ENCODE results near the gene CADM2. TPM values are rescaled to one million over a fixed set of nuclear protein-coding genes. Genes with fewer than 3 reads are reported as not detected.
"Not testable (repeated sequence)": the region's sequence is repeated elsewhere in the genome, so short reads cannot be mapped to it uniquely, and the experiment has no call there.

CADM2 gene
- total RNA-seq: under 1 TPM; 0.55 to 0.96 TPM
- polyA plus RNA-seq: under 1 TPM in 1 of 3 donors, not detected in 2; 0.12 TPM
- 0 to 0.81 (median 0.09) reads per million in 6 experiments for total RNA-seq

GRCh38 chr3:84958495-84959469, at the start of gene CADM2:
CADM2 (plus strand) TSS chr3:84958989.
- H3K36me3 Mint-ChIP-seq: peaks cover 0 to 12% (median 4%) of the 10 kb centered on the region in 3 donors
- POLR2A ChIA-PET: no interaction called here
- DNase-seq (peak; percentile 27 to 79 (median 58)), ATAC-seq (peak; percentile 90 to 91)
- H3K4me1 Mint-ChIP-seq: peaks cover 14 to 29% (median 25%) of the 10 kb centered on the region in 4 donors
- peaks cover 26 to 50% (median 42%) of the 10 kb centered on the region in 5 donors for H3K27me3 Mint-ChIP-seq
- peak within 1 kb of the TSS in 4 of 10 donors; percentile 29 to 73 (median 56) for H3K27ac Mint-ChIP-seq
- peak within 1 kb of the TSS; percentile 68 to 88 (median 76) for H3K4me3 Mint-ChIP-seq
- peaks cover 0 to 12% (median 2%) of the 10 kb centered on the region in 9 donors for H3K9me3 Mint-ChIP-seq

GRCh38 chr3:84918592-84918991, 40.2 kb upstream of the CADM2 start:
- POLR2A ChIA-PET, H3K4me1 Mint-ChIP-seq, H3K27ac Mint-ChIP-seq, DNase-seq, H3K27me3 Mint-ChIP-seq, H3K4me3 Mint-ChIP-seq, ATAC-seq, H3K36me3 Mint-ChIP-seq: not testable (repeated sequence)
- H3K9me3 Mint-ChIP-seq: peaks cover 6 to 27% (median 13%) of the 10 kb centered on the region in 9 donors

GRCh38 chr3:84922682-84923081, 36.1 kb upstream of the CADM2 start:
- Mint-ChIP-seq H3K27me3 (no peaks in the 10 kb centered on the region), H3K27ac (no peak overlapping the region), H3K4me1 (no peaks in the 10 kb centered on the region), H3K9me3 (peaks cover 3 to 26% (median 11%) of the 10 kb centered on the region in 9 donors), H3K36me3 (peaks cover 0 to 4% (median 1%) of the 10 kb centered on the region in 3 donors), H3K4me3 (no peak overlapping the region)
- POLR2A ChIA-PET: no interaction called here
- ATAC-seq (no peak), DNase-seq (no peak)

- no peak for ATAC-seq
- Mint-ChIP-seq H3K4me1 (no peaks in the 10 kb centered on the region), H3K36me3 (no peaks in the 10 kb centered on the region), H3K27me3 (no peaks in the 10 kb centered on the region), H3K27ac (no peak overlapping the region), H3K9me3 (peaks cover 0 to 30% (median 6%) of the 10 kb centered on the region in 9 donors), H3K4me3 (no peak overlapping the region)
- no peak for DNase-seq
- POLR2A ChIA-PET: no interaction called here
These were observed 33.2 kb upstream of the CADM2 start for GRCh38 chr3:84925571-84925970.

- no peaks in the 10 kb centered on the region for H3K4me1 Mint-ChIP-seq
- no peaks in the 10 kb centered on the region for H3K36me3 Mint-ChIP-seq
- POLR2A ChIA-PET: no interaction called here
- no peak overlapping the region for H3K27ac Mint-ChIP-seq
- H3K27me3 Mint-ChIP-seq: no peaks in the 10 kb centered on the region
- H3K4me3 Mint-ChIP-seq: no peak overlapping the region
- DNase-seq: no peak
- H3K9me3 Mint-ChIP-seq: peaks cover 0 to 14% (median 4%) of the 10 kb centered on the region in 9 donors
- no peak for ATAC-seq
These were observed 15.4 kb upstream of the CADM2 start for GRCh38 chr3:84943379-84943778.

- DNase-seq (no peak), ATAC-seq (no peak)
- Mint-ChIP-seq H3K4me1 (no peaks in the 10 kb centered on the region), H3K4me3 (no peak overlapping the region), H3K36me3 (peaks cover 0 to 4% (median 0%) of the 10 kb centered on the region in 3 donors), H3K27ac (no peak overlapping the region), H3K27me3 (peaks cover 0 to 7% (median 0%) of the 10 kb centered on the region in 5 donors), H3K9me3 (peaks cover 0 to 26% (median 13%) of the 10 kb centered on the region in 9 donors)
- POLR2A ChIA-PET: no interaction called here
These were observed 12.5 kb upstream of the CADM2 start for GRCh38 chr3:84946240-84946639.

GRCh38 chr3:84959470-84960271, 882 bp downstream of the CADM2 start:
- peaks cover 0 to 12% (median 2%) of the 10 kb centered on the region in 9 donors for H3K9me3 Mint-ChIP-seq
- peaks cover 0 to 12% (median 4%) of the 10 kb centered on the region in 3 donors for H3K36me3 Mint-ChIP-seq
- no peak for DNase-seq
- peak overlapping the region in 3 of 10 donors; percentile 48 to 73 (median 64) for H3K27ac Mint-ChIP-seq
- POLR2A ChIA-PET: no interaction called here
- peaks cover 14 to 29% (median 25%) of the 10 kb centered on the region in 4 donors for H3K4me1 Mint-ChIP-seq
- H3K4me3 Mint-ChIP-seq: peak overlapping the region; percentile 53 to 88 (median 70)
- no peak for ATAC-seq
- H3K27me3 Mint-ChIP-seq: peaks cover 26 to 50% (median 41%) of the 10 kb centered on the region in 5 donors

GRCh38 chr3:84960581-84960980, 1.8 kb downstream of the CADM2 start:
- H3K27me3 Mint-ChIP-seq: peaks cover 26 to 50% (median 41%) of the 10 kb centered on the region in 5 donors
- H3K27ac Mint-ChIP-seq: no peak overlapping the region
- POLR2A ChIA-PET: no interaction called here
- peaks cover 14 to 29% (median 25%) of the 10 kb centered on the region in 4 donors for H3K4me1 Mint-ChIP-seq
- peak overlapping the region in 8 of 10 donors; percentile 10 to 61 (median 42) for H3K4me3 Mint-ChIP-seq
- ATAC-seq (no peak), DNase-seq (no peak)
- peaks cover 0 to 12% (median 0%) of the 10 kb centered on the region in 9 donors for H3K9me3 Mint-ChIP-seq
- peaks cover 0 to 12% (median 4%) of the 10 kb centered on the region in 3 donors for H3K36me3 Mint-ChIP-seq

- Mint-ChIP-seq H3K27me3 (peaks cover 26 to 50% (median 41%) of the 10 kb centered on the region in 5 donors), H3K4me1 (peaks cover 14 to 29% (median 25%) of the 10 kb centered on the region in 4 donors), H3K9me3 (peaks cover 0 to 12% (median 2%) of the 10 kb centered on the region in 9 donors), H3K4me3 (peak overlapping the region in 5 of 10 donors; percentile 20 to 43 (median 42)), H3K27ac (no peak overlapping the region), H3K36me3 (peaks cover 0 to 12% (median 4%) of the 10 kb centered on the region in 3 donors)
- ATAC-seq (no peak), DNase-seq (no peak)
- POLR2A ChIA-PET: no interaction called here
These were observed 2.2 kb downstream of the CADM2 start for GRCh38 chr3:84961011-84961410.

- DNase-seq (no peak), ATAC-seq (no peak)
- H3K4me1 Mint-ChIP-seq: peaks cover 14 to 29% (median 25%) of the 10 kb centered on the region in 4 donors
- H3K27me3 Mint-ChIP-seq: peaks cover 26 to 50% (median 41%) of the 10 kb centered on the region in 5 donors
- no peak overlapping the region for H3K27ac Mint-ChIP-seq
- peak overlapping the region in 3 of 10 donors; percentile 15 to 24 (median 16) for H3K4me3 Mint-ChIP-seq
- H3K9me3 Mint-ChIP-seq: peaks cover 0 to 12% (median 2%) of the 10 kb centered on the region in 9 donors
- H3K36me3 Mint-ChIP-seq: peaks cover 0 to 12% (median 4%) of the 10 kb centered on the region in 3 donors
- POLR2A ChIA-PET: no interaction called here
These were observed 2.9 kb downstream of the CADM2 start for GRCh38 chr3:84961521-84962255.

- DNase-seq: no peak
- peaks cover 0 to 12% (median 2%) of the 10 kb centered on the region in 9 donors for H3K9me3 Mint-ChIP-seq
- peaks cover 0 to 12% (median 4%) of the 10 kb centered on the region in 3 donors for H3K36me3 Mint-ChIP-seq
- H3K27ac Mint-ChIP-seq: no peak overlapping the region
- H3K4me3 Mint-ChIP-seq: no peak overlapping the region
- no peak for ATAC-seq
- peaks cover 25 to 47% (median 41%) of the 10 kb centered on the region in 5 donors for H3K27me3 Mint-ChIP-seq
- peaks cover 14 to 29% (median 25%) of the 10 kb centered on the region in 4 donors for H3K4me1 Mint-ChIP-seq
- POLR2A ChIA-PET: no interaction called here
These were observed 3.6 kb downstream of the CADM2 start for GRCh38 chr3:84962415-84962814.

- peaks cover 14 to 29% (median 24%) of the 10 kb centered on the region in 4 donors for H3K4me1 Mint-ChIP-seq
- peaks cover 0 to 12% (median 4%) of the 10 kb centered on the region in 3 donors for H3K36me3 Mint-ChIP-seq
- H3K27ac Mint-ChIP-seq: no peak overlapping the region
- no peak for DNase-seq
- H3K9me3 Mint-ChIP-seq: peaks cover 0 to 12% (median 0%) of the 10 kb centered on the region in 9 donors
- H3K4me3 Mint-ChIP-seq: no peak overlapping the region
- POLR2A ChIA-PET: no interaction called here
- ATAC-seq: no peak
- H3K27me3 Mint-ChIP-seq: peaks cover 25 to 41% (median 36%) of the 10 kb centered on the region in 5 donors
These were observed 4.3 kb downstream of the CADM2 start for GRCh38 chr3:84963137-84963536.

Measured in naive thymus-derived CD8-positive, alpha-beta T cell (primary cell).